GM21576 (cell line): ENCODE data around the gene MTHFD1L.
A peak's percentile ranks its signal among the peaks of the same experiment; 100 is the strongest.

ENCODE experiments used
- ATAC-seq: cut with Tn5 transposase; IDR thresholded peaks from one replicate; pipeline ENCODE4 v1.9.1; 2021; ENCODE audit warnings: mild to moderate bottlenecking, moderate library complexity; ENCODE audit not compliant: unreplicated experiment

The MTHFD1L gene

GRCh38 chr6:150897400-150897943 is 32.0 kb downstream of the MTHFD1L start:
- ATAC-seq, result peak; percentile 49

GRCh38 chr6:150898399-150899170 is 33.1 kb downstream of the MTHFD1L start:
- ATAC-seq, result no peak

- no peak for ATAC-seq
These were observed 33.7 kb downstream of the MTHFD1L start for GRCh38 chr6:150899231-150899630.

- ATAC-seq, result no peak
These were observed 34.5 kb downstream of the MTHFD1L start for GRCh38 chr6:150900049-150900448.

- ATAC-seq, result no peak
These were observed 36.8 kb downstream of the MTHFD1L start for GRCh38 chr6:150902142-150902776.

GRCh38 chr6:150905769-150906168 is 40.3 kb downstream of the MTHFD1L start:
- no peak for ATAC-seq

GRCh38 chr6:150906641-150907326 is 41.3 kb downstream of the MTHFD1L start:
- ATAC-seq, result no peak

- ATAC-seq, result no peak
These were observed 41.9 kb downstream of the MTHFD1L start for GRCh38 chr6:150907383-150907782.

GRCh38 chr6:150908901-150909300 is 43.4 kb downstream of the MTHFD1L start:
- ATAC-seq, result no peak

- ATAC-seq, result no peak
These were observed 45.1 kb downstream of the MTHFD1L start for GRCh38 chr6:150910561-150910960.

- no peak for ATAC-seq
These were observed 48.9 kb downstream of the MTHFD1L start for GRCh38 chr6:150914372-150914771.

- ATAC-seq, result no peak
These were observed 49.8 kb downstream of the MTHFD1L start for GRCh38 chr6:150915131-150915879.

- ATAC-seq, result no peak
These were observed 50.4 kb downstream of the MTHFD1L start for GRCh38 chr6:150915880-150916265.

- ATAC-seq, result no peak
These were observed 54.4 kb downstream of the MTHFD1L start for GRCh38 chr6:150919938-150920337.

GRCh38 chr6:150922137-150922536 is 56.6 kb downstream of the MTHFD1L start:
- no peak for ATAC-seq

- ATAC-seq, result no peak
These were observed 59.5 kb downstream of the MTHFD1L start for GRCh38 chr6:150924808-150925589.

- ATAC-seq, result no peak
These were observed 60.1 kb downstream of the MTHFD1L start for GRCh38 chr6:150925590-150925928.

- no peak for ATAC-seq
These were observed 60.5 kb downstream of the MTHFD1L start for GRCh38 chr6:150925976-150926375.

GRCh38 chr6:150928882-150929281 is 63.4 kb downstream of the MTHFD1L start:
- ATAC-seq, result no peak

- ATAC-seq, result no peak
These were observed 63.9 kb downstream of the MTHFD1L start for GRCh38 chr6:150929416-150929815.
